Adrenal gland (tissue), 12 donors: ENCODE results near the gene TLK1. TPM values are rescaled to one million over a fixed set of nuclear protein-coding genes. Genes with fewer than 3 reads are reported as not detected.

Experiments
- DNase-seq, 7 donors: peaks; one replicate each; pipeline ENCODE4 v3.0.0-alpha.2; 2019 to 2020
- H3K27ac ChIP-seq, 5 donors: fragments of 200-600 bp; sonication (generic) in 4 of 5; 1 replicate in 3 of 5; 2 replicates in 2 of 5; pipeline versions ENCODE4 v1.5.1 to v1.8.0; 2016 to 2020; ENCODE audit warnings: mild to moderate bottlenecking in 1 of 5
- H3K27me3 ChIP-seq: fragments of 200-600 bp; 2 replicates; pipeline ENCODE4 v1.8.0; 2021
- H3K36me3 ChIP-seq, 2 donors: fragments of 200-600 bp; replicated peaks in 1 of 2; 1 replicate in 1 of 2; 2 replicates in 1 of 2; pipeline versions ENCODE4 v1.5.1 to v1.8.0; 2018 to 2022
- H3K4me1 ChIP-seq, 2 donors: fragments of 200-600 bp; replicated peaks in 1 of 2; 1 replicate in 1 of 2; 2 replicates in 1 of 2; pipeline versions ENCODE4 v1.5.1 to v1.8.0; 2018 to 2021
- H3K4me3 ChIP-seq, 4 donors: fragments of 200-600 bp; sonication (generic) in 3 of 4; one replicate each; pipeline ENCODE4 v1.5.1; 2016 to 2018
- H3K9me3 ChIP-seq, 3 donors: fragments of 200-600 bp; sonication (generic) in 1 of 3; replicated peaks in 1 of 3; 1 replicate in 2 of 3; 2 replicates in 1 of 3; pipeline versions ENCODE4 v1.5.1 to v1.8.0; 2016 to 2021
- CTCF ChIP-seq, 6 experiments: fragments of 450-650 bp in 4 of 6; fragments of 200-600 bp in 2 of 6; sonication (generic) in 1 of 6; IDR thresholded peaks; 1 replicate in 5 of 6; 2 replicates in 1 of 6; pipeline versions ENCODE4 v1.5.1 to v1.8.0; 2016 to 2021; ENCODE audit warnings: antibody characterized with exemption in 6 of 6, mild to moderate bottlenecking in 2 of 6, moderate library complexity in 1 of 6
- POLR2A ChIP-seq, 2 donors: fragments of 450-650 bp; IDR thresholded peaks; one replicate each; pipeline ENCODE4 v1.6.1; 2017; ENCODE audit warnings: antibody characterized with exemption in 2 of 2, mild to moderate bottlenecking in 2 of 2, moderate library complexity in 1 of 2
- WGBS, 4 donors: extraction: QIAGEN DNeasy Blood & Tissue Kit in 2 of 4; methylation state at CpG; one replicate each; pipeline versions ENCODE4 v1.1.5 to v1.1.7; 2013 to 2017; 5-methylcytosine and 5-hydroxymethylcytosine counted together
- intact Hi-C, 2 donors: fragments of 100-400 bp; cut with DNase I; formaldehyde crosslinking; loops; one replicate each; pipeline versions ENCODE4 v1.14.1 to v1.15.0; 2022 to 2023
- polyA plus RNA-seq, 3 donors: library from polyadenylated mRNA; stranded (reverse); fragments of 200-250 nt in 2 of 3; fragments of 350-450 nt in 1 of 3; fragmentation: Illumina TruSeq in 1 of 3; extraction: RNeasy Lipid Tissue Mini Kit (QIAGEN cat#74804) in 1 of 3; gene quantifications; one replicate each; pipeline ENCODE4 v1.2.3, GENCODE V29; 2013 to 2014
- total RNA-seq, 9 donors: library from RNA; depleted of rRNA in 4 of 9; stranded (reverse); fragments of >200 nt in 4 of 9; fragments of 120-200 nt in 1 of 9; fragmentation: NEBNext Ultra II Directional in 1 of 9; extraction: Animal tissue kit (Norgen Biotek cat#: 25700) in 1 of 9; gene quantifications; one replicate each; pipeline versions ENCODE4 v1.1.0 to v1.2.4, GENCODE V29; 2013 to 2023
- donor health status: healthy with polysubstance abuse.
- donor health status: Bipolar disorder and iron deficiency.
- donor health status: DM: yes; HTN: yes; CAD: no.
- donor health status: DM: no; HTN: no; CAD: no.
- donor health status: DM: no; HTN: no; CAD: no.
- donor health status: DM: yes; HTN: yes; CAD: no.

The TLK1 gene
- total and polyA plus RNA-seq, 12 donors: 16.5 to 84.0 (median 47.3) TPM

GRCh38 chr2:170991398-170992182 is 169.1 kb downstream of the TLK1 start:
- Histone ChIP-seq H3K27ac (no peak overlapping the region), H3K27me3 (no peaks in the 10 kb centered on the region), H3K9me3 (no peaks in the 10 kb centered on the region), H3K36me3 (peaks cover 0 to 36% of the 10 kb centered on the region in 2 donors), H3K4me1 (no peaks in the 10 kb centered on the region), H3K4me3 (no peak overlapping the region)
- TF ChIP-seq CTCF (IDR thresholded peaks at IDR 0.05) (no peak), POLR2A (IDR thresholded peaks at IDR 0.05) (no peak)
- intact Hi-C loops: no loop called here
- 94 to 96% (median 94%) methylated on average over 5 of the region's 5 CpGs for WGBS, 4 donors
- no peak for DNase-seq

GRCh38 chr2:170986566-170987258 is 174.0 kb downstream of the TLK1 start:
- Histone ChIP-seq H3K27me3 (no peaks in the 10 kb centered on the region), H3K4me3 (no peak overlapping the region), H3K9me3 (no peaks in the 10 kb centered on the region), H3K27ac (no peak overlapping the region), H3K36me3 (peaks cover 0 to 3% of the 10 kb centered on the region in 2 donors), H3K4me1 (no peaks in the 10 kb centered on the region)
- TF ChIP-seq POLR2A (IDR thresholded peaks at IDR 0.05): no peak
- TF ChIP-seq CTCF (IDR thresholded peaks at IDR 0.05): no peak
- no peak for DNase-seq
- intact Hi-C loops: no loop called here
- 95 to 99% (median 96%) methylated on average over 8 of the region's 8 CpGs for WGBS, 4 donors

- no peaks in the 10 kb centered on the region for H3K4me1 ChIP-seq
- intact Hi-C loops: no loop called here
- H3K9me3 ChIP-seq: no peaks in the 10 kb centered on the region
- H3K27ac ChIP-seq: no peak overlapping the region
- H3K4me3 ChIP-seq: no peak overlapping the region
- TF ChIP-seq CTCF (IDR thresholded peaks at IDR 0.05) (no peak), POLR2A (IDR thresholded peaks at IDR 0.05) (no peak)
- H3K27me3 ChIP-seq: no peaks in the 10 kb centered on the region
- WGBS, 4 donors: 94 to 97% (median 96%) methylated on average over 4 to 5 of the region's 5 CpGs
- no peaks in the 10 kb centered on the region for H3K36me3 ChIP-seq
- no peak for DNase-seq
Observed at GRCh38 chr2:170985407-170985806, 175.3 kb downstream of the TLK1 start.

- Histone ChIP-seq H3K27ac (no peak overlapping the region), H3K9me3 (no peaks in the 10 kb centered on the region), H3K4me3 (no peak overlapping the region), H3K36me3 (no peaks in the 10 kb centered on the region), H3K4me1 (no peaks in the 10 kb centered on the region), H3K27me3 (no peaks in the 10 kb centered on the region)
- DNase-seq: no peak
- no peak for TF ChIP-seq POLR2A (IDR thresholded peaks at IDR 0.05)
- no peak for TF ChIP-seq CTCF (IDR thresholded peaks at IDR 0.05)
- intact Hi-C loops: no loop called here
- WGBS, 4 donors: 46 to 54% (median 50%) methylated on average over 1 of the region's 1 CpG
Observed at GRCh38 chr2:170984079-170984478, 176.6 kb downstream of the TLK1 start.
